ENCODE data around the gene FBXL14. TPM values are rescaled to one million over a fixed set of nuclear protein-coding genes. Genes with fewer than 3 reads are reported as not detected.
"Not testable (repeated sequence)": the region's sequence is repeated elsewhere in the genome, so short reads cannot be mapped to it uniquely, and the experiment has no call there.

Gene FBXL14
- polyA plus RNA-seq, 3 donors: 6.2 to 9.8 (median 7.2) TPM

- no peak for DNase-seq
- no peaks in the 10 kb centered on the region for H3K9me3 Mint-ChIP-seq
- Histone ChIP-seq H3K4me1 (ENCODE audit: control insufficient read depth in 1 of 2, insufficient read depth in 2 of 2, low read length in 2 of 2) (peaks cover 56 to 61% of the 10 kb centered on the region in 2 donors), H3K36me3 (replicated peaks in 1 of 2; ENCODE audit: control insufficient read depth in 1 of 2, insufficient read depth in 2 of 2, low read length in 2 of 2) (no peaks in the 10 kb centered on the region), H2AFZ (ENCODE audit: insufficient read depth, low read depth, low read length, poor library complexity, severe bottlenecking) (no peak overlapping the region), H3K79me2 (ENCODE audit: insufficient read depth, low read length) (no peaks in the 10 kb centered on the region), H3K4me3 (replicated peaks in 1 of 3; ENCODE audit: low read depth in 2 of 3, low read length in 3 of 3) (no peak overlapping the region), H4K20me1 (ENCODE audit: insufficient read depth, low read length) (no peaks in the 10 kb centered on the region), H3K27ac (ENCODE audit: low read depth in 1 of 2, low read length in 2 of 2) (no peak overlapping the region), H3K9me3 (replicated peaks in 1 of 2; ENCODE audit: control insufficient read depth in 1 of 2, insufficient read depth in 1 of 2, low read length in 2 of 2) (no peaks in the 10 kb centered on the region), H3K27me3 (ENCODE audit: control insufficient read depth in 2 of 2, insufficient read depth in 2 of 2, low read length in 2 of 2) (no peaks in the 10 kb centered on the region), H3K9ac (ENCODE audit: insufficient read depth, low read length, poor library complexity, severe bottlenecking) (no peak overlapping the region), H3K4me2 (replicated peaks; ENCODE audit: extremely low read depth, low read length, poor library complexity, severe bottlenecking) (no peak overlapping the region)
- H3K27ac Mint-ChIP-seq: peak overlapping the region in 5 of 7 donors; percentile 23 to 98 (median 96)
- no peak for TF ChIP-seq CTCF (IDR thresholded peaks at IDR 0.05)
- WGBS (ENCODE audit: insufficient coverage): 95% methylated on average over 2 of the region's 3 CpGs
- intact Hi-C loops (cut with micrococcal nuclease): no loop called here
- H3K4me3 Mint-ChIP-seq: no peak overlapping the region
- H3K36me3 Mint-ChIP-seq: no peaks in the 10 kb centered on the region
- no peaks in the 10 kb centered on the region for H3K27me3 Mint-ChIP-seq (ENCODE audit: low read depth in 3 of 3)
- peaks cover 56% of the 10 kb centered on the region for H3K4me1 Mint-ChIP-seq
Observed at GRCh38 chr12:1604464-1604863, 10.1 kb upstream of the FBXL14 start.

GRCh38 chr12:1603269-1603993, 9.1 kb upstream of the FBXL14 start:
- no peak for TF ChIP-seq CTCF (IDR thresholded peaks at IDR 0.05)
- no peaks in the 10 kb centered on the region for H3K9me3 Mint-ChIP-seq
- peaks cover 45 to 51% of the 10 kb centered on the region in 2 donors for H3K4me1 ChIP-seq (ENCODE audit: control insufficient read depth in 1 of 2, insufficient read depth in 2 of 2, low read length in 2 of 2)
- H2AFZ ChIP-seq (ENCODE audit: insufficient read depth, low read depth, low read length, poor library complexity, severe bottlenecking): no peak overlapping the region
- H3K36me3 Mint-ChIP-seq: no peaks in the 10 kb centered on the region
- H3K4me1 Mint-ChIP-seq: peaks cover 46% of the 10 kb centered on the region
- H3K4me3 ChIP-seq (replicated peaks in 1 of 3; ENCODE audit: low read depth in 2 of 3, low read length in 3 of 3): no peak overlapping the region
- no peak overlapping the region for H3K27ac ChIP-seq (ENCODE audit: low read depth in 1 of 2, low read length in 2 of 2)
- intact Hi-C loops (cut with micrococcal nuclease): no loop called here
- H4K20me1 ChIP-seq (ENCODE audit: insufficient read depth, low read length): no peaks in the 10 kb centered on the region
- 94% methylated on average over 5 of the region's 7 CpGs for WGBS (ENCODE audit: insufficient coverage)
- H3K9me3 ChIP-seq (replicated peaks in 1 of 2; ENCODE audit: control insufficient read depth in 1 of 2, insufficient read depth in 1 of 2, low read length in 2 of 2): no peaks in the 10 kb centered on the region
- no peak for DNase-seq
- no peaks in the 10 kb centered on the region for H3K79me2 ChIP-seq (ENCODE audit: insufficient read depth, low read length)
- no peak overlapping the region for H3K9ac ChIP-seq (ENCODE audit: insufficient read depth, low read length, poor library complexity, severe bottlenecking)
- H3K4me2 ChIP-seq (replicated peaks; ENCODE audit: extremely low read depth, low read length, poor library complexity, severe bottlenecking): no peak overlapping the region
- no peak overlapping the region for H3K27ac Mint-ChIP-seq
- no peak overlapping the region for H3K4me3 Mint-ChIP-seq
- H3K27me3 ChIP-seq (ENCODE audit: control insufficient read depth in 2 of 2, insufficient read depth in 2 of 2, low read length in 2 of 2): no peaks in the 10 kb centered on the region
- H3K27me3 Mint-ChIP-seq (ENCODE audit: low read depth in 3 of 3): no peaks in the 10 kb centered on the region
- H3K36me3 ChIP-seq (replicated peaks in 1 of 2; ENCODE audit: control insufficient read depth in 1 of 2, insufficient read depth in 2 of 2, low read length in 2 of 2): no peaks in the 10 kb centered on the region

- intact Hi-C loops (cut with micrococcal nuclease); H3K79me2 ChIP-seq (ENCODE audit: insufficient read depth, low read length); H3K27me3 Mint-ChIP-seq (ENCODE audit: low read depth in 3 of 3); H3K27ac ChIP-seq (ENCODE audit: low read depth in 1 of 2, low read length in 2 of 2); H3K9ac ChIP-seq (ENCODE audit: insufficient read depth, low read length, poor library complexity, severe bottlenecking); DNase-seq; H4K20me1 ChIP-seq (ENCODE audit: insufficient read depth, low read length); H2AFZ ChIP-seq (ENCODE audit: insufficient read depth, low read depth, low read length, poor library complexity, severe bottlenecking); H3K9me3 Mint-ChIP-seq; H3K36me3 Mint-ChIP-seq; H3K9me3 ChIP-seq (replicated peaks in 1 of 2; ENCODE audit: control insufficient read depth in 1 of 2, insufficient read depth in 1 of 2, low read length in 2 of 2); H3K4me3 Mint-ChIP-seq; H3K4me3 ChIP-seq (replicated peaks in 1 of 3; ENCODE audit: low read depth in 2 of 3, low read length in 3 of 3); H3K36me3 ChIP-seq (replicated peaks in 1 of 2; ENCODE audit: control insufficient read depth in 1 of 2, insufficient read depth in 2 of 2, low read length in 2 of 2); H3K4me2 ChIP-seq (replicated peaks; ENCODE audit: extremely low read depth, low read length, poor library complexity, severe bottlenecking); H3K27me3 ChIP-seq (ENCODE audit: control insufficient read depth in 2 of 2, insufficient read depth in 2 of 2, low read length in 2 of 2): not testable (repeated sequence)
- peak overlapping the region in 2 of 7 donors; percentile 85 to 95 for H3K27ac Mint-ChIP-seq
- peaks cover 39% of the 10 kb centered on the region for H3K4me1 Mint-ChIP-seq
- H3K4me1 ChIP-seq (ENCODE audit: control insufficient read depth in 1 of 2, insufficient read depth in 2 of 2, low read length in 2 of 2): peaks cover 38 to 44% of the 10 kb centered on the region in 2 donors
- whole genome bisulfite sequencing (ENCODE audit: insufficient coverage): 97% methylated on average over 7 of the region's 9 CpGs
Observed at GRCh38 chr12:1602706-1603105, 8.3 kb upstream of the FBXL14 start.

Measured in CD14-positive monocyte (primary cell).